Ishikawa (cell line): ENCODE measurements around the gene SFTPA2.

Experiments
- CREB1 ChIP-seq: IDR thresholded peaks from 2 replicates; pipeline ENCODE4 v1.6.1; 2012; ENCODE audit warnings: low read depth
- EGR1 ChIP-seq: IDR thresholded peaks from 2 replicates; pipeline ENCODE4 v1.6.1; 2012
- EP300 ChIP-seq: IDR thresholded peaks from 2 replicates; pipeline ENCODE4 v1.6.1; 2012; ENCODE audit warnings: borderline replicate concordance
- FOXM1 ChIP-seq: IDR thresholded peaks from 2 replicates; pipeline ENCODE4 v1.6.1; 2012; ENCODE audit warnings: low read depth, borderline replicate concordance
- NFIC ChIP-seq: IDR thresholded peaks from 2 replicates; pipeline ENCODE4 v1.6.1; 2012
- RAD21 ChIP-seq: IDR thresholded peaks from 2 replicates; pipeline ENCODE4 v1.6.1; 2012; ENCODE audit warnings: low read depth
- REST ChIP-seq: IDR thresholded peaks from 2 replicates; pipeline ENCODE4 v1.6.1; 2012; ENCODE audit warnings: low read depth, mild to moderate bottlenecking
- TAF1 ChIP-seq: IDR thresholded peaks from 2 replicates; pipeline ENCODE4 v1.6.1; 2012; ENCODE audit warnings: low read depth, mild to moderate bottlenecking
- TCF12 ChIP-seq: IDR thresholded peaks from 2 replicates; pipeline ENCODE4 v1.6.1; 2012; ENCODE audit warnings: low read depth
- TEAD4 ChIP-seq: IDR thresholded peaks from 2 replicates; pipeline ENCODE4 v1.6.1; 2012
- YY1 ChIP-seq: IDR thresholded peaks from 2 replicates; pipeline ENCODE4 v1.6.1; 2012; ENCODE audit warnings: low read depth
- ZBTB7A ChIP-seq: IDR thresholded peaks from 2 replicates; pipeline ENCODE4 v1.6.1; 2012; ENCODE audit warnings: low read depth
- TF ChIP-seq, protein P1 (sequence below): IDR thresholded peaks from 2 replicates; pipeline ENCODE4 v1.6.1; 2012
- TF ChIP-seq, protein P2 (sequence below): IDR thresholded peaks from 2 replicates; pipeline ENCODE4 v1.6.1; 2012

DNA sequence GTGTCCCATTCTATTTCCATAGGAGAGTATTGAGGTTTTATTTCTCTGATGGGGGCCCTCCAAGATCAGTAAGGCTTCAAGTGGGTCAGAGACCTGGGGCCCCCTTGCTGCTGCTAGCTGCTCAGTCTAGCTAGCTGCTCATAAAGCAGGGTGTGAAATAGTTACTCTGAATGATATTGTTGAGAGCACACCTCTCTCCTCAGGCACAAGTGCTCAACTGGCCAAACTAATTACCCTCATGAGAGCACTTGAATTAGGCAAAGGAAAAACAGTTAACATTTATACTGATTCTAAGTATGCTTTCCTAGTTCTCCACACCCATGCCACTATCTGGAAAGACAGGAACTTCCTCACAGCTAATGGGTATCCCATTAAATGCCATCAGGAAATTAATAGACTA, 45.1 kb upstream of the SFTPA2 start:
- no peak for TF ChIP-seq CREB1
- no peak for TF ChIP-seq TEAD4
- TF ChIP-seq RAD21: no peak
- no peak for TF ChIP-seq REST
- no peak for TF ChIP-seq ZBTB7A
- no peak for TF ChIP-seq EP300
- TF ChIP-seq YY1: no peak
- TF ChIP-seq TCF12: no peak
- TF ChIP-seq TAF1: no peak
- no peak for TF ChIP-seq EGR1
- no peak for TF ChIP-seq FOXM1
- TF ChIP-seq NFIC: no peak
- TF ChIP-seq, protein P1, sequence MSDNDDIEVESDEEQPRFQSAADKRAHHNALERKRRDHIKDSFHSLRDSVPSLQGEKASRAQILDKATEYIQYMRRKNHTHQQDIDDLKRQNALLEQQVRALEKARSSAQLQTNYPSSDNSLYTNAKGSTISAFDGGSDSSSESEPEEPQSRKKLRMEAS: no peak
- TF ChIP-seq, protein P2, sequence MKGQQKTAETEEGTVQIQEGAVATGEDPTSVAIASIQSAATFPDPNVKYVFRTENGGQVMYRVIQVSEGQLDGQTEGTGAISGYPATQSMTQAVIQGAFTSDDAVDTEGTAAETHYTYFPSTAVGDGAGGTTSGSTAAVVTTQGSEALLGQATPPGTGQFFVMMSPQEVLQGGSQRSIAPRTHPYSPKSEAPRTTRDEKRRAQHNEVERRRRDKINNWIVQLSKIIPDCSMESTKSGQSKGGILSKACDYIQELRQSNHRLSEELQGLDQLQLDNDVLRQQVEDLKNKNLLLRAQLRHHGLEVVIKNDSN: no peak
